Measurements from ENCODE around the gene PIEZO2.
A peak's percentile ranks its signal among the peaks of the same experiment; 100 is the strongest.

PIEZO2 gene

DNA sequence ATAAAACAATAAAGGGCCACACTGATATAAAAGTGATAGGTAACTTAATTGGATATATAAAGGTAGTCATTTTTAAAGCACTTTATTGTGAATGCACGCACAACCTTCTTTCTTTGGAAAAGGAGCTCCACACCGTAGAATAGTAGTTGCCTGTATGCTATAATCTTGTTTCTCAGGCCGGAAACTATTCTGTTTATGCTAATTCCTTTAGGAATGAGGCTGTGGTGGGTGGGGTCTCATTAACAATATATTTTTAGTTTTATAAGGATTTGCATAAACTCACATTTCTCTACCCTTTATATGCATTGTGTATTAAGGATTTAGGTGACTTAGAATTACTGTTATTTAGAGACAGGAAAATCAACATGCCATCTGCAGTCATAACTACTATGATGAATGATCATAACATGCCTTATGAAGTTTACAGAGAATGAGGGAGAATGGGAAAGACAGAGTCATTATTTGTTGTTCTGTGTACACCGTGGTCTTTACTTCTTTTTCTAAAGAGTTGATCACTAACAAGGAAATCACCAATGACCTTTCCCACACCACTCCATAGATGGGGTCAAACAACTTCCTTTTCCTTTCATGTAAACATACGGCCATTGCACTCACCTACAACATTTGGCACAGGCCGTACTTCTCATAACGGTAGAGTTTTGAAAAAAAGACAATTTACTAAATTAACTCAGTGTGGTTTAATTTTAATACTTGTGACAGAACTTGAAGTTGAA lies 84.5 kb downstream of the PIEZO2 start:
- TF ChIP-seq TAF1 (IDR thresholded peaks at IDR 0.05; ENCODE audit: low read depth, low read length) (no peak), PAX5 (IDR thresholded peaks at IDR 0.05; ENCODE audit: insufficient read depth, low read length, severe bottlenecking) (no peak), POLR2AphosphoS5 (IDR thresholded peaks at IDR 0.05; ENCODE audit: low read depth, low read length) (no peak), POU2F2 (IDR thresholded peaks at IDR 0.05; ENCODE audit: low read depth, low read length) (no peak), POLR2A (IDR thresholded peaks at IDR 0.05; ENCODE audit: low read depth, low read length) (no peak), SPI1 (IDR thresholded peaks at IDR 0.05; ENCODE audit: low read depth, low read length) (no peak)
- peak; percentile 33 for FAIRE-seq
- no peak for DNase-seq (ENCODE audit: insufficient read length, low spot score)

DNA sequence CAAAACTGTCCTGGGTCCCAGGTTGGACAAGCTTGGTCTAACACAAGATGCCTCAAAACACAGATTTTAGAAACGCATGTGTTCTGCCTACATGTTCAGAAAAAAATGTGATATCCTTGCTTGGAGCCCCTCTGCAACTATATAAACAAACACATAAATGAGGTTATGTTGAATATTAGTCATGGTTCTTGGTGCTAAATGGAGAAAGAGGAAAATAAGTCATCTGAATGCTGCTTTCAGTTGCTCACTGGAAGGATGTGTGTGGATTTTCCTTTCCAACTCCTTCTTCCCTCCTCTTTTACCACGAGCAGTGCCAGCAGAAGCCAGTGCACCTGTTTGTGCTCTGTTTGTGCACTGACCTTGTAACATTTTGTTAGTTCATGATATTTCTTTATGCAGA lies 85.3 kb downstream of the PIEZO2 start:
- TF ChIP-seq SPI1 (IDR thresholded peaks at IDR 0.05; ENCODE audit: low read depth, low read length) (no peak), POU2F2 (IDR thresholded peaks at IDR 0.05; ENCODE audit: low read depth, low read length) (no peak), TAF1 (IDR thresholded peaks at IDR 0.05; ENCODE audit: low read depth, low read length) (no peak), POLR2A (IDR thresholded peaks at IDR 0.05; ENCODE audit: low read depth, low read length) (no peak), POLR2AphosphoS5 (IDR thresholded peaks at IDR 0.05; ENCODE audit: low read depth, low read length) (no peak), PAX5 (IDR thresholded peaks at IDR 0.05; ENCODE audit: insufficient read depth, low read length, severe bottlenecking) (no peak)
- FAIRE-seq (no peak), DNase-seq (ENCODE audit: insufficient read length, low spot score) (no peak)

DNA sequence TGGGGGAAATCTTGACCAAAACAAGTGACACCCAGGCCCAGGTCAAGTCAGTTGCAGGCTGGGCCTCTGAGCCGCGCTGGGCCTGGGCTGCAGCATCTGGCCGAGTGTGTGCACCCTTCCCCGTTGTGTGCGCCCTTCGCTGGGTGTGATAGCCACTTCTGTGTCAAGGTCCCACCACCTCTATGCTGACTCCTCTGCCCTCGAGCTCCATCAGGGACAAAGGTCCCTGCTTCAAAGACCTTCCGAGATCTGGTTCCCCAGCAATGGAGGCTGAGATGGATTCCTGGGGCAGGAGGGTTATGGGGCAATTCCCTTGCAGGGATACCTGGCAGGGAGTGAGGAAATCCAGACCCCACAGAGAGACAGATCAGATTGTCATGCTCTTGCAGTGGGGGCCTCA lies 93.6 kb downstream of the PIEZO2 start:
- TF ChIP-seq PAX5 (IDR thresholded peaks at IDR 0.05; ENCODE audit: insufficient read depth, low read length, severe bottlenecking) (no peak), TAF1 (IDR thresholded peaks at IDR 0.05; ENCODE audit: low read depth, low read length) (no peak), SPI1 (IDR thresholded peaks at IDR 0.05; ENCODE audit: low read depth, low read length) (no peak), POLR2AphosphoS5 (IDR thresholded peaks at IDR 0.05; ENCODE audit: low read depth, low read length) (no peak), POLR2A (IDR thresholded peaks at IDR 0.05; ENCODE audit: low read depth, low read length) (no peak), POU2F2 (IDR thresholded peaks at IDR 0.05; ENCODE audit: low read depth, low read length) (no peak)
- no peak for FAIRE-seq

DNA sequence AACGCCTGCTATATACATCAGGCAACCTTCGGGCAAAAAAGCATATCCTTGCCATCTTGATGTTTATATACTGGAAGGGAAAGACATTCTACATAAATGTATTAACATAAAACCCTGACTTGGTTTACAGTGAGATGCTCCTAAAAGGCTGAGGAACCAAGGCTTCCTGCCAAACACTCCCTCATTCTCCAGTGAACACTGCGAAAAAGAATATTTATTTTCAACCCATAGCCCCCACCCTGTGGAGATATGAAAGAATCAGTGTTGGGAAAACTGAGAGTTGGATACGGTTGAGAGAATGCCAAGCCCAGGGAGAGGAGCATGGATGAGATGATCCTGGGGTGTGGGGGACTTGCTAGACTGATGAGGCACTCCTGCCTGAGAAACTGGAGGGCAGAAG lies 94.9 kb downstream of the PIEZO2 start:
- no peak for FAIRE-seq
- TF ChIP-seq TAF1 (IDR thresholded peaks at IDR 0.05; ENCODE audit: low read depth, low read length) (no peak), PAX5 (IDR thresholded peaks at IDR 0.05; ENCODE audit: insufficient read depth, low read length, severe bottlenecking) (no peak), POLR2A (IDR thresholded peaks at IDR 0.05; ENCODE audit: low read depth, low read length) (no peak), POU2F2 (IDR thresholded peaks at IDR 0.05; ENCODE audit: low read depth, low read length) (no peak), POLR2AphosphoS5 (IDR thresholded peaks at IDR 0.05; ENCODE audit: low read depth, low read length) (no peak), SPI1 (IDR thresholded peaks at IDR 0.05; ENCODE audit: low read depth, low read length) (no peak)
- no peak for DNase-seq (ENCODE audit: insufficient read length, low spot score)

More for the DNA sequence above, 93.6 kb downstream of the PIEZO2 start:
- no peak for DNase-seq (ENCODE audit: insufficient read length, low spot score)

DNA sequence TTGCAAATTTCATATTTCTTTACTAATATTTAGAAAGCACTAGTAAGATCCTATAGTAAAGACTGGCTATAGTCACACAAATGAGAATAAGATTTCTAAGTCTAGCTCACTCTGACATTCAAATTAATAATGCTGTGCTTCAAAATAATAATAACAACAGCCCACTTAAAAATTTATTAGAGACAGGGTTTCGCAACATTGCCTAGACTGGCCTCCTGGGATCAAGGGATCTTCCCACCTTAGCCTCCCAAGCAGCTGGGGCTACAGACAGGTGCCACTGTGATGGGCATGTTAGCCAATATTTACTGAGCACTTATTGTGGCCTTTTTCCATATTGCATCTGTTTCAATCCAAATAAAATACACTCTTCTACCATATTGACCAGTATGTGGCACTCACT lies 96.1 kb downstream of the PIEZO2 start:
- TF ChIP-seq POLR2AphosphoS5 (IDR thresholded peaks at IDR 0.05; ENCODE audit: low read depth, low read length): no peak
- no peak for TF ChIP-seq POLR2A (IDR thresholded peaks at IDR 0.05; ENCODE audit: low read depth, low read length)
- TF ChIP-seq SPI1 (IDR thresholded peaks at IDR 0.05; ENCODE audit: low read depth, low read length): no peak
- TF ChIP-seq POU2F2 (IDR thresholded peaks at IDR 0.05; ENCODE audit: low read depth, low read length): no peak
- TF ChIP-seq TAF1 (IDR thresholded peaks at IDR 0.05; ENCODE audit: low read depth, low read length): no peak
- TF ChIP-seq PAX5 (IDR thresholded peaks at IDR 0.05; ENCODE audit: insufficient read depth, low read length, severe bottlenecking): no peak
- DNase-seq (ENCODE audit: insufficient read length, low spot score) (no peak), FAIRE-seq (no peak)

DNA sequence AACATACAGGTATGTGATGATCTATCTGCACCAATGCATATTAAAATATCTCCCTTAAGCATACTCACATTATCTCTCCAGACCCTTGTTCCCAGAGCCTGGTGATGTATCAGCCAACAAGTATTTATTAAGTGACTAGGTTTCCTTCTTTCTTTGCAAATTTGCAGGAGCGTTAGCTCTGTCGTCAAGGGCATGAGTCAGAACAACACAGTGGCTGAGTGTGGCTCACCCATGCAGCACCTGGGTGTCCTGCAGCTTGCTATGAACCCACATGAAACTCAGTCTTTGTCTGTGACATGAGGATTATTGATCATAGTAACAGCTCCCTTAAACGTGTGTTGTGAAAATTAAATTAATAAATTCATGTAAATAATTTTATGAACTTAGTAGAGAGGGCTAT lies 96.6 kb downstream of the PIEZO2 start:
- 0 out of 2 replicates have a peak, but pooled peaks have one; percentile 16 for TF ChIP-seq POU2F2 (IDR thresholded peaks at IDR 0.05; ENCODE audit: low read depth, low read length)
- TF ChIP-seq POLR2AphosphoS5 (IDR thresholded peaks at IDR 0.05; ENCODE audit: low read depth, low read length): no peak
- DNase-seq (ENCODE audit: insufficient read length, low spot score) (peak; percentile 27), FAIRE-seq (peak; percentile 63)

DNA sequence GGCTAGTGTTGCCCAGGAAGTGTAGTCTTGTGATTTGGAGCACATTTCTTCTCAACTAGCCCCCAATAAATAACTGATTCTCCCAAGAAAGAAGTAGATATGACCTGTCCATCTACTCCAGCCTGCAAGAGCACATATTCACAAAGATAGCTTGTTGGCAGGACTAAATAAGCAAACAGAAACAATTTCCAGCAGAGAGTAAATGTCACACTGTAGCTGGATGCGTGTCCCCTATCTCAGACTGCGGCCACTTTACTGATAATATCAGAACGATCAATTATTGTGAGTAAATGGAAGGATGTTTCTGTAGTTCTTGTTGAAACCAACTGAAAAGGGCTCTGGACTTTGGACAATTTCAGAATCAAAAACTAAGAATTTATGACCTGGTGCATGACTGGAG lies 97.9 kb downstream of the PIEZO2 start:
- FAIRE-seq: no peak
- TF ChIP-seq POLR2AphosphoS5 (IDR thresholded peaks at IDR 0.05; ENCODE audit: low read depth, low read length): no peak
- TF ChIP-seq POU2F2 (IDR thresholded peaks at IDR 0.05; ENCODE audit: low read depth, low read length): no peak
- no peak for TF ChIP-seq PAX5 (IDR thresholded peaks at IDR 0.05; ENCODE audit: insufficient read depth, low read length, severe bottlenecking)
- TF ChIP-seq POLR2A (IDR thresholded peaks at IDR 0.05; ENCODE audit: low read depth, low read length): no peak
- TF ChIP-seq SPI1 (IDR thresholded peaks at IDR 0.05; ENCODE audit: low read depth, low read length): no peak
- no peak for TF ChIP-seq TAF1 (IDR thresholded peaks at IDR 0.05; ENCODE audit: low read depth, low read length)
- no peak for DNase-seq (ENCODE audit: insufficient read length, low spot score)

DNA sequence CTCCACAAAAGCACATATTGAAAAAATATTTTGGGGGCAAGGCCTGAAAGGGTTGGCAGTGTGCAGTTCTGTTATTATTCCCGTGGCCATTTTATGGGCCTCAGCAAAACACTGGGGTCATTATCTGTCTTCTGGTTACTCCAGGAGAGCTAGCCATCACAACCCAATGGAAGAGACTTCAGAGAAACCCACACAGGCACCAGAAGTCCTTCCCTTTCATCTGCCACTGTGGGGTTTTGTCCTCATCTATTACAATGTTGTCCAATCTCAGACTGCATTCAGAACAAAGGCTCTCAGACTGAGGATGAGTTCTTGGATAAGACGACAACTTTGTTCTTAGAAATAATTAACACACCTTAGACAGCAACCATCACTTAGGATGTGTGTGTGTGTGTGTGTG lies 98.4 kb downstream of the PIEZO2 start:
- FAIRE-seq (no peak), DNase-seq (ENCODE audit: insufficient read length, low spot score) (no peak)
- TF ChIP-seq POLR2A (IDR thresholded peaks at IDR 0.05; ENCODE audit: low read depth, low read length): no peak
- TF ChIP-seq PAX5 (IDR thresholded peaks at IDR 0.05; ENCODE audit: insufficient read depth, low read length, severe bottlenecking): no peak
- no peak for TF ChIP-seq POU2F2 (IDR thresholded peaks at IDR 0.05; ENCODE audit: low read depth, low read length)
- no peak for TF ChIP-seq TAF1 (IDR thresholded peaks at IDR 0.05; ENCODE audit: low read depth, low read length)
- no peak for TF ChIP-seq SPI1 (IDR thresholded peaks at IDR 0.05; ENCODE audit: low read depth, low read length)
- TF ChIP-seq POLR2AphosphoS5 (IDR thresholded peaks at IDR 0.05; ENCODE audit: low read depth, low read length): no peak

DNA sequence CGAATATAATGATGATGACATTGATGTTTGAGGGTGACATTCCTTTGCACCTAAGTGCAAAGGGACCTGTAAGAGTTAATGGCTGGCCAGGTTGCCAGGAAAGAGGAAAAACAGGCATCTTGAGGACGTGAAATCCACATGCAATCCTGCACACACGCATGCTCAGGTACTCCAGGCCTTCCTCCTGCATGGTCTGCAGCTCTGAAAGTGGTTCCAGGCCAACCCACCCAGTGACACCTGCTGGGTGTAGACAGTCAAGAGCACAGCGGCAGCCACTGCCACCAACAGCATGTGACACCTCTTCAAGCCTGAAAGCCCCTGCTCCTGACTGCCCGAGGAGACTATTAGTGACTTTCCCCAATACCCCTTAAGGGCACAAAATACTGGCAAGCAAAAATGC lies 101.6 kb downstream of the PIEZO2 start:
- DNase-seq (ENCODE audit: insufficient read length, low spot score) (no peak), FAIRE-seq (peak; percentile 5)

DNA sequence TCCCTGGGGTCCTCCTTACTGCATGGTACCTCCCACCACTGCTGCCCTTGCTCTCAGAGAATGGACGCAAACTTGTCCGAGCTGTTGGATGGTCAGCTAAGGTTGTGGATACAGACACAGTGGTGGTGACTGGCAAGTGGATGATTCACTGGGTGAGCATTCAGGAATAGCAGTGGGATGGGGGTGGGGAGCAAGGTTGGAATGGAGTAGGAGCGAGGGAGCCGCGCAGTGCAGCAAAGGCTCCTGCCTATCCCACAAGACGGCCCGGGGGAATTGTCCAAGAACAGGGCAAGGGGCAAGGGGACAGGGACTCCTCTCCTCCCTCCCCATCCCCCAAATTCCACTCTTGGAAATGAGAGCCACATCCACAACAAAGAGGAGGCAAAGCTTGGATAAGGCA lies 102.2 kb downstream of the PIEZO2 start:
- FAIRE-seq (no peak), DNase-seq (ENCODE audit: insufficient read length, low spot score) (no peak)
- TF ChIP-seq POLR2AphosphoS5 (IDR thresholded peaks at IDR 0.05; ENCODE audit: low read depth, low read length) (no peak), PAX5 (IDR thresholded peaks at IDR 0.05; ENCODE audit: insufficient read depth, low read length, severe bottlenecking) (no peak), POLR2A (IDR thresholded peaks at IDR 0.05; ENCODE audit: low read depth, low read length) (no peak), SPI1 (IDR thresholded peaks at IDR 0.05; ENCODE audit: low read depth, low read length) (no peak), TAF1 (IDR thresholded peaks at IDR 0.05; ENCODE audit: low read depth, low read length) (no peak), POU2F2 (IDR thresholded peaks at IDR 0.05; ENCODE audit: low read depth, low read length) (no peak)

More for the DNA sequence above, 101.6 kb downstream of the PIEZO2 start:
- TF ChIP-seq PAX5 (IDR thresholded peaks at IDR 0.05; ENCODE audit: insufficient read depth, low read length, severe bottlenecking): no peak

All from GM12891 (cell line).